HS-5 (cell line): Measurements from ENCODE around the gene SDCBP2.

Experiments used
- DNase-seq: peaks from one replicate; pipeline ENCODE4 v3.0.0-alpha.2; 2012; ENCODE audit warnings: low read depth

SDCBP2 gene

DNA sequence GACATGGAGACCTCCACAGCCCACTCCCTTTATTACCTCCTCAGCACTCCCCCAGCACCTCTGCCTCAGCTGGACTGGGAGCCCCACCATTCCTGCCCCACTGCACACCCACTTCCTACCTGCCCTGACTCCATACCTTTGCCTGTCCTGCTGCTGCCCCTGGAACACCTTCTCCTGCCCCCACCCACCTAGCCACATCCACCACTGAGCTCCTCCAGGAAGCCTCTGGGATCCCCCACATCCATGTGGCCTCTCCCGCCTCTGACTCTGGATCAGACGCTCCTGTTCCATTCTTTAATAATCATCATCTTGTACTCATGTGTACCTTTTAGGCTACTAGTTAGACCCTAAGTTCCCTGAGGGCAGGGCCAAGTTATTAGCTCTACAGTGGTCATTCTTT, 2.2 kb upstream of the SDCBP2 start:
- DNase-seq, result no peak

DNA sequence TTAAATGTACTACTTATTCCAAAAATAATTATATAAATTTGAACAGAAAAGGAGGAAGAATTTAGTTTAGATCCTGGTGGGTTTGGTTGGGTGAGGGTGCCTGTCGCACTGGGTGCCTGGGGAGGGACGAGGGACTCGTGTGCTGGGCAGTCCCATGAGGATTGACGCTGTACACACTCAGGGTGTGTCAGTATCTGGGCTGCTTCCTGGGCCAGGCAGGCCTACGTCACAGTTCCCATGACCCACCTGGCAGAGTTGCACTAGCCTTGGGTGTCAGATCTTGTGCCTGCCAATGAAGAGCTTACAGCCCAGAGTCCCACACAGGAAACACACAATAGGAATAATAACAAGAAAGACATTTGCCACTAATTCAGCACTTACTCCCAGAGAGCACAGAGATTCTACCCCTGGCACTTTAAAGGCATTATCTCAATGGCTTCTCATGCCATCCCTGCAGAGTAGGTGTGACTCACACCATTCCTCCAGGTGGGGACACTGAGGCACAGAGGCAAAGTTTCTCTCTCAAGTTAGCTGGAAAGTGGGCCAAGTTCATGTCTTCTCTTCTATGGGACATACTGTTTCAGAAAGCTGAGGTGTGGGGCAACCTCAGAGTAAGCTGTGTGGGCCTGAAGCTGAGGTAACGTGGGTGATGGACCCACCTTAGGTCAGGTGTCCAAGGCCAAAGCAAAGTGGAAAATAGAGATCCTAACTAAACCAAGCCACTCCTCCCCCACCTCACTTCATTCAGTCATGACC, 1.3 kb upstream of the SDCBP2 start:
- DNase-seq, result no peak

DNA sequence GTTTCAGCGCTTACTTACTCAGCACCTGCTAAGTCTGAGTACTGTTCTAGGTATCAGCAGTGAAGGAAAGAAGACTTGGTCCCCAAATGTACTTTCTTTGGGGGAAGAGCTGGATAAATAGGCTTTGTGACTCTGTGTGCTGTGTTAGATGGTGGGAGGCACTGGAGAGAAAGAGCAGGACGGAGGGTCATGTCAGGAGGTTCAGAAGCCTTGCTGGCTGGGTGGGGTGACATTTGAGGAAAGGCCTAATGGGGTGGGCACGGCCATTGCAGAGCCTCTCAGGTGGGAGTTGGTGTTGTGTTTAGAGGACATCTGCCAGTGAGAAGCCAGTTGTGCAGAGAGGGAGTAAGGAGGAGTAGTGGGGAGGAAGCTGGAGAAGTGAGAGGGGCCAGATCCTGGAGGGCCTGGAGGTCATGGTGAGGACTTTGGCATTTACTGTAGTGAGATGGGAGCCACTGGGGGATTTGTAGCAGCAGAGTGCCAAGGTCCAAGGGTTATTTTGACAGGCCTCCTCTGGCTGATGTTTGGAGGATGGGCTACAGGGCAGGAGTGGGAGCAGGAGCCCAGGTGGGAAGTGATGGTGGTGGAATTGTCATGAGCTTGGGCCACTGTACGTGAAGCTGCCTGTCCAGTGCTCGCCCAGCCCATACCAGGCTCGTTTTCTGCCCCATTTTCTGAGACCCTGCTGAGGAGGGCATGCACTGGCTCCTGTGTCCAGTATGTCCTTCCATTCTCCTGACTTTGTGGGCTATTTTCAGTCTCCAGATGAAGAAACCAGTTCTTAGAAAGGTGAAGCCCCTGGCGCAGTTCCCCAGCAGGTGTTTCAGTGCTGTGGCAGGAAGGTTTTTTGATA, 886 bp downstream of the SDCBP2 start:
- DNase-seq, result no peak

DNA sequence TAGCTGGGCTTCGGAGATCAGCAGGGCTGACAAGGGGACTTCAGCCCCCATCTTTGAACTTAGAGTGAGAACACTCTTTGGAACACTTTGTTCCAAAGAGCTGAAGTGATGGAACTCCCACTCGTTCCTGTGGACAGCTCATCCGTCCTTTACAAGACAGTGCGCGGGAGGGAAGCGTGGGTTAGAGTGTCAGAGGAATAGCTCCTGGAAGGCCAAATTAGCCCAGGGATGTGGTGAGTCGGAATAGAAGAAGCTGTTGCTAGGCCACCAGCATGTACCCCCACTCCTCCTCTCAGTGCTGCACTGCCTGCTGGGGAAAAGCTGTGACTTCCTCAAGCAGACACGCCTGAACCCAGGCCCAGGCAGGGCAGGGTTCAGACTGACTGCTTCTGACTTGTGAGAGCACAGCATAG, 1.7 kb downstream of the SDCBP2 start:
- peak; percentile 49 for DNase-seq

DNA sequence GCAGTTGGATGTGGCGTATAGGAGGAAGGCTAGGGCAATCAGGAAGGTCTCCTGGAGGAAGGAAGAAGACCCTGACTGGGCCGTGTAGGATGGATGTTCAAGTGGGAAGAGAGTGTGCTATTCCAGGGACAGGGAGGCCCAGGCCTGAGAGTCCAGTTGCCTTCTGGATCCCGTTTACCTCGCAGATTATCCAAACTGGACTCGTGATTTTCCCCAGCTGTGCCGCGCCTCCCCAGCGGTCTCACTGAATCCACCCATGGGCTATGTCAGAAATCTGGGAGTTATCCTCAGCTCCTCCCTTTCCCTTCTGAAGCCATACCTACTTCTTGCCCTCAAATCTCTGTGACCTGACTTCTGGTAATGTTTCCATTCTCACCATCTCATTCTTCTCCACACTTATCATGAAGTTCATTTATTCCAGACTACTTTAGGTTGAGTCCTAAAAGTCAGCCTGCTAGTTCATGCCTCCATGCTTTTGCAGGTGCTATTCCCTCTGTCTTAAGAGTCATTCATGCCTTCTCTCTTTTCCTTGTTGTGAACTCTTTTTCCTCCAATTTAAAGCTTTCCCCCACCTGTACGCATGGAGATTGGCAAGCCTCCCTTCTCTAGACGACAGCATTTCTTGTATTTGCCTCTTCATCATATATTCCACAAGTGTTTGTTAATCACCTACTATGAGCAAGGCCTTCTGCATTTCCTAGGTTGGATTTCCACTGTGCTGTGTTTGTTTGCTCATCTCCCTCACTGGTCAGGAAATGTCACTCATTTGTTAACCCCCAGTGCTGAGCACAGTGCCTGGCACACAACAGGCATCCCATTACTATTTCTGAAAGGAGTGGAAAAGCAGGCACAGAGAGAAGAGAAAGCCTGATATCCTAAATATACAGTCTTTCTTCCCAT, 2.7 kb downstream of the SDCBP2 start:
- DNase-seq, result no peak

DNA sequence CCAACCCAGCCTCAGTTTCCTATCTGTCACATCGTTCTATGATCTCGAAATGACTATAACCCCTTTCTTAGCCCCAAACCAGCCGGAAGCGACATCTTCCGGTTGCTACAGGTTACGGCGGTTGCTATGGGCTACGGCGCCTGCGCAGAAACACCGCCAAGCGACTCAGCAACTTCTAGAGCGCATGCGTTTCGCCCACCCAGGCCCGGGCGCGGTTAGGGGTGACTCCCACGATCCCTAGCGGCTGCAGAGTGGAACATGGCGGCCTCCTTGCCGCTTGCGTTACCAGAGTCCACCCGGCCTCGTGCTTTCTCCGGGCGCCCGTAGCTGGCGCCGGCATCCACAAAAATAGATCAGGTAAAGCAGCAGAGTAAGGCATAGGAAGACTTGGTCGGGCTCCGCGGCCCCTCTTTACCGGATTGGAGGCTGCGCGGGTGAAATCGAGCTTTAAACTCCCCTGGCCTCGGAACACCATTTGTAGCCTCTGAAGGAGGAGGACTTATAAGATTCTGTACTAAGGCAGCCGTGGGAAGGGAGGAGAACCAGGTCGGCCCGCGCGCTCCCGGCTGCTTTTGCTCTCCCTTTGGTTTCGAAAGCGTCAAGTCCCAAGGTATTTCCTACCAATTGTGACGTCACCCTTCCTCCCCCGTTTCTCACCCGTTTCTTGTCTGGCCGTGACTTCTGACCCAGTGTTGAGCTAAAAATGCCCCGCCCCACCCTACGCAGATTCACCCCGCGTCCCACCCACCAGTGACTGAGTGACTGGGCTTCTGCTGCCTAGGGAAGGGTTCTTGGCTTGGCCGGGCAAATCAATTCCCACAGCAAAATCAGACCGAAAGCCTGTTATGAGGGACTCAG, 3.5 kb downstream of the SDCBP2 start:
- DNase-seq, result peak; percentile 83

DNA sequence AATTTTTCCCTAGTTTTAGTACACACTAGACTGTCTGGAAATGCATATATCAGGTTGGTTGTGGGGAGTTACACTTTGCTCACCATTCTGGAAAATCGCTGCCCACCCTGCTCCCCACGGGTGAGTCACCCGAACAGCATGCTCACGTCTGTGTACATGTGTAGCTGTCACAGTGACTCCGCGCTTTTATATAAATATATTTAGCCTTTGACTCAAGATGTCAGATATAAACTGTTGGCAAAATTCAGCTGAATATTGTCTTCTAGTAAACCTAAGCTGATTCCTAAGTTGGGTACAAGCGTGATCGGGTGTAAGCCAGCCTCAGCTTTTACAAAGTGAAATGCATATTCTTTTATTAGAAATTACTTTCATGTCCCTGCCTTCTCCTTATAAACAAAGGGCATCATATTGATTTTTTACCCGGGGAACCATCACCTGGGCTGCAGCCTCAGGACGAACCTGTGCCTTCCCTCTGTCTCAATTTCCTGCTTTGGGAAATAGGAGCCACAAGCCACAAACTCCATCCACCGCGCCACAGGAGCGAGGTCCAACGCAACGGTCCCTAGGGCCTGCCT, 4.3 kb downstream of the SDCBP2 start:
- DNase-seq, result no peak

DNA sequence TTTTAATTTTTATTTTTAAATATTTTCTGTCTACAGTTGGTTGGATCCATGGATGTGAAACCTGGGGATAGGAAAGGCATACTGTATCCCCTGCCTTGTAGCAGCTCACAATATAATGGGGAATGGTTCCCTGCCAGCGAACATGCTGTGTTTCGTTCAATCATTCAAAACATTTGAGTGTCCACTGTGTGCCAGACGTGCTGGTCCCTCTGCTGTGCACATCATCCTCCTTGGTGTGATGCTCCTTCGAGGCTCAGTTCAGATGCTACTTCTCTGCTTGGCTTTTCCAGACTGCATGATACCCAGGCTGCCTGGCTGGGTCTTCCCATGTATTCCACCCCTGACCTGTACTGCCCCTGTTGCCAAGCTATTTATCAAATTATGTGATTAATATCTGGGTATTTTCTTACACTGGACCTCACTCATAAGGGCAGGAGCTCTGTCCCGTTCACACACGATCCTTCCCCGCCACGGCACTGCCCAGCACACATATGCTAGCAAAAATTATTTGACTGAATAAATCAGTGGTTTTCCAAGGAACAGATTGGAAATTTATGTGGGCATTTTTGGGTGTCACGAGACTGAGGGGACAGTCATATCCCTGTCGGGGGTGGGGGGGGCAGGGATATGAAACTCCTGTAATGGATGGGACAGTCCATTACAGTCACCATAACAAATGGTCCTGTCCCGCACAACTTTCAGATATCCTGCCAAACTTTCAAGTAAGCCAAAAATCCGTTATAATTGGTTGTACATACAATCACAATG, 4.9 kb downstream of the SDCBP2 start:
- DNase-seq, result no peak

DNA sequence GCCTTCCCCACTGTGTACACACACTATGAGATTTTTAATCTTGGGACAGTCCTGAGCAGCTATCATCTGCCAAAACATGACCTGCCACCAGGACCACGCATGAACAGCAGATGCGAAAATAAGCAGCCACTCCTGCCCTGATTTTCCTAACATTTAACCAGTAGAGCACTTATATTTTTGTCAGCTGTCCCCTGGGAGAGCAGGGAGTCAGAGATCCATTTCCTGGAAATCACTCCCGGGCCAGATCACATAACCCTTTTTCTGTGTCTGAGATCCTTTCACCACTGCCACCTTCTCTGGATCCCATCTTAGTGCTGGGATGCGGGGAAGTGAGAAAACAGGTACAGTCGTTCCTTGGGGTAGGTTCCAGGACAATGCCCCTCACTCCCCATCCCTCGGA, 5.7 kb downstream of the SDCBP2 start:
- no peak for DNase-seq

DNA sequence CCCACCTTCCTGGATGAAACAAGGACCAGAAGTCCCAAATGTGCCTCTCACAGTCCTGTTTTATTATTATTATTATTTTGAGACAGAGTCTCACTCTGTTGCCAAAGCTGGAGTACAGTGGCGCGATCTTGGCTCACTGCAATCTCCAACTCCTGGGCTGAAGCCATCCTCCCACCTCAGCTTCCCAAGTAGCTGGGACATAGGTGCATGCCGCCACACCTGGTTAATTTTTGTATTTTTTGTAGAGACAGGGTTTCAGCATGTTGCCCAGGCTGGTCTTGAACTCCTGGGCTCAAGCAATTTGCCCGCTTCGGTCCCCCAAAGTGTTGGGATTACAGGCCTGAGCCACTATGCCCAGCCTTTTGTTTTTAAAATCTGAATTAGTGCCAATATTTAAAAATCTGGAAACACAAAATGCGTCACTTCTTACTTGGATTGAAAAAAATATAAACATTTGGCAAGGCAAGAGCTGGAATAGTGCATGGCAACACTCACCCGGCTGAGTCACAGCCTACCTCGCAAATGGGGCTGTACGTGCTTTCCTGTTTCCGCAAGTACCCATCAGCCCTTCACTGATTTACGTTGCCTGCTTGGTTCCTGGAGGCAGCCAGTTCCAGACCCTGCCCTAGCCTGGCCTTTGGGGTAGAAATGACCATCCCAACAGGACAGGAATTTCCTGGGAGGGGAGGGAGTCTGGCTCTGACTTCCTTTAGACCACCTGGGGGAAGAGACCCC, 6.3 kb downstream of the SDCBP2 start:
- DNase-seq, result peak; percentile 94

DNA sequence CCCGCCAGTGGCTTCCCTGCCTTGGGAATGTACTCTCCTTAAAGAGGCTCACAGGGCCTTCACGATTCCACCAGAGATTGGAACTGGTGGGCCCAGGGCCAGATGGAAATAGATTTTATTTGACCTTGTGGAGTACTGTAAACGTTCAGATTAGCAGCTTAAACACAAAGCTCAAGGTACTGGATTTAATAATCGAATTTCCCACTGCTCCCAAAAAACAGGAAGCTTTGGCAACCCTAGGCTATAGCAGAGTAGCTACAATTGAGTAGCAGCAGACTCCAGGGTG, 7.3 kb downstream of the SDCBP2 start:
- no peak for DNase-seq

DNA sequence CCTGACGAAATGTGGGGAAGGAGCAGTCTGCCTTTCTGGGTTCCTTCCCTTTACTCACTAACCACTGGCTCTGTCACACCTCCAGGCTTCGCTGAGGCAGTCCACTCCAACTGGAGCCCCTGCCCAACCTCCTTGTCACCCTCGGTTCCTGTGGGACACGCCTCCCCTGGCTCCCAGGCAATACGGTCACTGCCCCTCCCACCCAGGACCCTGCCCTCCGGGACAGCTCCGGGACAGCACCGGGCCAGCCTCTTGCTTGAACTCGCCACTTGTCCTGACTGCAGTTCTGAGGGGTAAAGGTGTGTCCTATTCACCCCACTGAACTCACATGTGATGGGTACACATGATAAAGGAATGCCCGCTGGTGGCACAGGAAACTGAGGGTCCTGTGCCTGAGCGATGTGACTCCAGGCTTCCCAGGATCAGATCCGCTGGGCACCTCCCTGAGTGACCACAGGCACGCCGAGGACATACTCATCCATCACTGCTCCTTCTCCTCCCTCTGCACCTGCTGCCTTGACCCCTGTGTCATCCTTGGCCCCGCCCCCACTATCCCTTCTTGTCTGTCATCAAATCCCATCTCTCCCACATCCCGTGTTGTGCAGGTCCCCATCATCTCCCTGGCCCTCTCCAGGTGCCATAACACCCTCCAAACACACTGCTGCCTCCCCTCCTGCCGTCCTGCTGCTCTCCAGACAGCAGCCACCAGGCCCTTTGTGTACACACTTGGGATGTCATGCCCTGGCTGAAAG, 7.9 kb downstream of the SDCBP2 start:
- DNase-seq, result no peak

DNA sequence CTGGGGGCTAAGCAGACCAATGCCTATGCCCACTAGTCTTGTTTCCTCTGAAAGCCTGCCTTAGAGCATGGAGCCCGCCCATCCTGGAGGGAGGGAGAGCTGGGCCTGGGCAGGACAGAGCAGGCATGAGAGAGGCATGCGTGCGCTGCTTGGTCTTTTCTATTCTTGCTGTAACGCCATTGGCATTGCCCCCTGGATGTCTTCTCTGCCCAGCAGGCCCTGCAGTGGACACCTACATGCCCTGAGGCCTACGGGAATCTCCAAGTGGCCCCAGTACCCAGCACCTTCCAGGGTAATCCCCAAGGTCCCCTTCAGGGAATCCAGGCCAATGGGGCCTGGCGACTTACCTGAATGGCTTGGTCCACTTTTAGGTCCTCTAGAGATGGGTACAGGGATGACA, 8.9 kb downstream of the SDCBP2 start:
- no peak for DNase-seq

DNA sequence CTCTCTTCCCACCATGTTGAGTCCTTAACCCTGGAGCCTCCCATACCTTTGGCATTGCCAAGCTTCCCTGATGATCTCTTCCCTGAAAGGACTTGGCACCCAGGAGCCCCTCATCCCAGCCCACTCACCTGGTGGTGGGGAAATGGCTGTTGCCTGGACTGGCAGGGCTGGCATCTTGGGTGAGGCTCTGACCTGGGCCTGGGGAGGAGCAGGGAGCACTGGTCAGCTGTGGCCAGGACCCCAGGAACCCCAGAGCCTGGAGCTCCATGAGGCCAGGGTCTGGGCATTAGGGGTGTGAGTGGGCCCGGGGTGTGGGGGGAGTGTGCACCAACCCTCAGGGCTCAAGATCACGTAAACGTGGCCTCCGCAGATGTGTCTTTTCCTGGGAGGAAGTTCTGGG, 9.5 kb downstream of the SDCBP2 start:
- DNase-seq, result no peak

DNA sequence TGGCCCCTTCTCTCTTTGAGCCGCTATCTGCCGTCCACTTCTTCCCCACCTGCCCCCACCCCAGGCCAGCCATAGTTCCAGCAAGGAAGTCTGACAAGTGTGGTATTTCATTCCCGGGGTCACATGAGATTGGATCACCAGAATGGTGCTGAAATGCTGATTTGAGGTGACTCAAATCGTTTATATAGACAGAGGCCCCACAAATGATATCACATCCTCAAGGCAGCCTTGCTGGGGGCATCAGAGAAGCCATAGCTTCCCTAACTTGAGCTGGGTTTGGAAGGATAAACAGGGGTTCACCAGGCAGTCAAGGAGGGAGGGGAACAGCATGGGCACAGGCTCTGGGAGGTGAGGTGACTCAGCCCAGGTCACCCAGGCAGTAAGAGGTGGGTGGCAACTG, 9.9 kb downstream of the SDCBP2 start:
- DNase-seq, result no peak

DNA sequence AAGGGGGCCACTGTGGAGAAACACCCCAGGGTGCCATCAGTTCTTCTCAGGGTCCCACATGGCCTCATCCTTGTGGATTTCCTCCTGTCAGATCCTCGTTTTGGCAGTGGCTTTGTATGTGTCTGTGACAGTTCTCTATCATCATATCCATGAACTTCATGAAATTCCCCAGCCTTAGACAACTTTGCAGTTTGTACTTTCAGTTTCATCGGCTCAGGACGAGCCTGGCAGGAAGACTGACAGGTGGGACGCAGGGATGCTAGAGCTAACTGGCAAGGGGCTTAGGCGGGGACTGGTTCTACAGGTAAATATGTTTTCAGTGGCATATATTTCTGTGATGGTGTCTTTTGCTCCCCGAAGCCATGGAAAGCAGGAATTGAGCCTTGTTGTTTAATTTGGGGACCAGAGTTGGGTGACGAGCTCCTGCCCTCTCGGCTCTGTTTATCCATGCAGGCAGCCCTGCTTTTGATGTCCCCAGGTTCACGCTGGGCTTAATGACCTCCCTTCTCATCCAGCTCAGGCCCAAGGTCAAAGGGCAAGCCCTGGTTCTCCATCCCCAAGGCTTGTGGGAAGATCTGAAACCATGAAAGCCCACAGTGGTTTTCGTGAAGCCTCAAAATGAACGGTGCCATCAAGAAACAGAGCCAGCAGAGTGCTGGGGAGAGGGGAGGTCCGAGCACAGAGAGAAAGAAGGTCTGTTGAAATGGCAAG, 11.2 kb downstream of the SDCBP2 start:
- no peak for DNase-seq

DNA sequence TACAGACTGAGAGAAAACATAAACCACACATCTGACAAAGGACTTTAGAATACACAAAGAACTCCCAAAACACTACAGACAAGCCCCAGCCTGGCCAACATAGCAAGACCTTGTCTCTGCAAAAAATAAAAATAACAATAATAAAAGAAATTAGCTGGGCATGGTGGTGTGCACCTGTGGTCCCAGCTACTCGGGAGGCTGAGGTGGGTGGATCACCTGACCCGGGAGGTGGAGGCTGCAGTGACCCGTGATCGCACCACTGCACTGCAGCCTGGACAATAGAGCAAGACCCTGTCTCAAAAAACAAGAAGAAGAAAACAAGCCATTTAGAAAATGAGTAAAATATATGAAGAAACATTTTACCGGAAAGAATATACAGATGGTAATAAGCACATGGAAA, 13.1 kb downstream of the SDCBP2 start:
- DNase-seq, result no peak

DNA sequence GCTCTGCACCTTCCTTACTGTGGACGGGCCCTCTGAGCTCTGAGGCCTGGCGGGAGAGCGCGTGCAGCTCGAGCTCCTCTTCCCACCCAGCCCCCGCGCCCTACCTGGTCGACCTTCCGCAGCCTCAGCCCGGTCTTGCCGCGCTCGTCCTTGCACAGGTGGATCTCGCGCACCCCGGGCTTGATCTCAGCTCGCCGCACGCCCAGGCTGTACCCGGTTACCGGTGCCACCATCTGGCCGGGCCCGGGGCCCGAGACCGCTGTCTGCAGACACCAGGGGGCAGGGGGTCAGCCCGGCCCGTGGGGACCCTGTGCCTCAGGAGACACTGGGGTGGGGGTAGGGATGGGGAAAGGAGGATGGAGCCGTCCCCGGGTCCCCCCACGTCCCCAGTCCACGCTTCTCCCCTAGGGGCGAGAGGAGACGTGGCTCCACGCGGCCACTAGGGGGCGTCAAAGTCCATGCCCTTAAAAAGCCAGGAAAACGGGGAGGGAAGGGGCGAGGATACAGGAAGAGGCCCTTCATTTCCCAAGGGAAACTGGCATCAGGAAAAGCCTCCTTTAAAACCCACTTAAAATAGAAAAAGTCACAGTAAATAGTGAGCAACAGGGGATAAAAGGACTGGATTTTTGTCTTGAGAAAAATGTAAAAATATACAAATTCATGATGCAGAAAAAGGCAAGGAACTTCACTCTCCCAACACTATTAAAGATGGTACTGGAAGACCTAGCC, 15.5 kb downstream of the SDCBP2 start:
- DNase-seq, result no peak
